ENCODE data around the gene SLC25A28.

SLC25A28 gene

DNA sequence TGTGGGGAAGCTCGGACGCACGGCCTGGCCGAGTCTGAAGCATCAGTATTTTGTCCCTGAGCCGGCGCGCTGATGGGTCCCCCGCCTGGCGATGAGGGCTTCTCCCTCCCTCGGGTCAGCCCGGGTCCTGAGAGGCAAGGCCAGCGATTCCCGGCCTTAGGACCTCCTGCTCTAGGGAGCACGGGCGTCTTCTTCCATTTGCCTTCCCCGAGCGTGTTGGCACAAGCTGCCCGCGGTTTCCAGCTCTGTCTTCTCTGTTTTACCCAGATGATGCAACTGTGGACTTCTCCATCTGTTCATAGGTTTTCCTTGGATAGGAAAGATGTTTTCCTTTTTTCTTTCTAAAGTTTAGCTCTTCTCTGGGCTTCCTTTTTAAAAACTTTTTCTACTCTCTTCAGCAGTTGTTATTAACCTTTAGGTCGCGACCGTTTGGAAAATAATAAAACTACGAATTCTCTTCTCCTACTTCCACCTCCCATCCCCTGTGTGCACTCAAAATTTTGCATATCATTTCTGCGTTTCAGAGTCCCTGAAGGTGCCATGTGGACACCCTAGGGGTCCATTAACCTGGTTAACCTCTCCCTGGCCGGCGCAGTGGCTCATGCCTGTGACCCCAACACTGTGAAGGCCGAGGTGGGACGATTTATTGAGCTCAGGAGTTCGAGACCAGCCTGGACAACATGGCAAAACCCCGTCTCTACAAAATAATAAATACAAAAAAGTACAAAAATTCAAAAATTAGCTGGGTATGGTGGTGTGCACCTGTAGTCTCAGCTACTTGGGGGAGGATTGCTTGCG, 1.4 kb upstream of the SLC25A28 start (continued):
- TF ChIP-seq, protein P1, sequence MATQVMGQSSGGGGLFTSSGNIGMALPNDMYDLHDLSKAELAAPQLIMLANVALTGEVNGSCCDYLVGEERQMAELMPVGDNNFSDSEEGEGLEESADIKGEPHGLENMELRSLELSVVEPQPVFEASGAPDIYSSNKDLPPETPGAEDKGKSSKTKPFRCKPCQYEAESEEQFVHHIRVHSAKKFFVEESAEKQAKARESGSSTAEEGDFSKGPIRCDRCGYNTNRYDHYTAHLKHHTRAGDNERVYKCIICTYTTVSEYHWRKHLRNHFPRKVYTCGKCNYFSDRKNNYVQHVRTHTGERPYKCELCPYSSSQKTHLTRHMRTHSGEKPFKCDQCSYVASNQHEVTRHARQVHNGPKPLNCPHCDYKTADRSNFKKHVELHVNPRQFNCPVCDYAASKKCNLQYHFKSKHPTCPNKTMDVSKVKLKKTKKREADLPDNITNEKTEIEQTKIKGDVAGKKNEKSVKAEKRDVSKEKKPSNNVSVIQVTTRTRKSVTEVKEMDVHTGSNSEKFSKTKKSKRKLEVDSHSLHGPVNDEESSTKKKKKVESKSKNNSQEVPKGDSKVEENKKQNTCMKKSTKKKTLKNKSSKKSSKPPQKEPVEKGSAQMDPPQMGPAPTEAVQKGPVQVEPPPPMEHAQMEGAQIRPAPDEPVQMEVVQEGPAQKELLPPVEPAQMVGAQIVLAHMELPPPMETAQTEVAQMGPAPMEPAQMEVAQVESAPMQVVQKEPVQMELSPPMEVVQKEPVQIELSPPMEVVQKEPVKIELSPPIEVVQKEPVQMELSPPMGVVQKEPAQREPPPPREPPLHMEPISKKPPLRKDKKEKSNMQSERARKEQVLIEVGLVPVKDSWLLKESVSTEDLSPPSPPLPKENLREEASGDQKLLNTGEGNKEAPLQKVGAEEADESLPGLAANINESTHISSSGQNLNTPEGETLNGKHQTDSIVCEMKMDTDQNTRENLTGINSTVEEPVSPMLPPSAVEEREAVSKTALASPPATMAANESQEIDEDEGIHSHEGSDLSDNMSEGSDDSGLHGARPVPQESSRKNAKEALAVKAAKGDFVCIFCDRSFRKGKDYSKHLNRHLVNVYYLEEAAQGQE (tag by site-specific recombination; IDR thresholded peaks at IDR 0.05) = no peak
- TF ChIP-seq, protein P2, sequence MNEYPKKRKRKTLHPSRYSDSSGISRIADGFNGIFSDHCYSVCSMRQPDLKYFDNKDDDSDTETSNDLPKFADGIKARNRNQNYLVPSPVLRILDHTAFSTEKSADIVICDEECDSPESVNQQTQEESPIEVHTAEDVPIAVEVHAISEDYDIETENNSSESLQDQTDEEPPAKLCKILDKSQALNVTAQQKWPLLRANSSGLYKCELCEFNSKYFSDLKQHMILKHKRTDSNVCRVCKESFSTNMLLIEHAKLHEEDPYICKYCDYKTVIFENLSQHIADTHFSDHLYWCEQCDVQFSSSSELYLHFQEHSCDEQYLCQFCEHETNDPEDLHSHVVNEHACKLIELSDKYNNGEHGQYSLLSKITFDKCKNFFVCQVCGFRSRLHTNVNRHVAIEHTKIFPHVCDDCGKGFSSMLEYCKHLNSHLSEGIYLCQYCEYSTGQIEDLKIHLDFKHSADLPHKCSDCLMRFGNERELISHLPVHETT (tag by site-specific recombination; IDR thresholded peaks at IDR 0.05) = 0 out of 2 replicates have a peak, but pooled peaks have one; percentile 18
- TF ChIP-seq ZNF785 (tag by site-specific recombination; IDR thresholded peaks at IDR 0.05) (peak; percentile 28; the same call in 1 of the 2 replicates), ZNF558 (tag by site-specific recombination; IDR thresholded peaks at IDR 0.05) (peak; percentile 28; the same call in 1 of the 2 replicates), ZIC2 (tag by site-specific recombination; IDR thresholded peaks at IDR 0.05) (no peak), ZNF24 (tag by site-specific recombination; IDR thresholded peaks at IDR 0.05) (0 out of 2 replicates have a peak, but pooled peaks have one; percentile 18), ZNF426 (tag by site-specific recombination; IDR thresholded peaks at IDR 0.05) (no peak), ZBTB20 (tag by site-specific recombination; IDR thresholded peaks at IDR 0.05) (no peak), SETDB1 (IDR thresholded peaks at IDR 0.05; ENCODE audit: insufficient read length, low read length) (no peak), ZNF221 (tag by site-specific recombination; IDR thresholded peaks at IDR 0.05; ENCODE audit: borderline replicate concordance) (no peak), ZNF48 (tag by site-specific recombination; IDR thresholded peaks at IDR 0.05) (no peak), ZNF302 (tag by site-specific recombination; IDR thresholded peaks at IDR 0.05; ENCODE audit: low read depth) (no peak)
- TF ChIP-seq, protein P3, sequence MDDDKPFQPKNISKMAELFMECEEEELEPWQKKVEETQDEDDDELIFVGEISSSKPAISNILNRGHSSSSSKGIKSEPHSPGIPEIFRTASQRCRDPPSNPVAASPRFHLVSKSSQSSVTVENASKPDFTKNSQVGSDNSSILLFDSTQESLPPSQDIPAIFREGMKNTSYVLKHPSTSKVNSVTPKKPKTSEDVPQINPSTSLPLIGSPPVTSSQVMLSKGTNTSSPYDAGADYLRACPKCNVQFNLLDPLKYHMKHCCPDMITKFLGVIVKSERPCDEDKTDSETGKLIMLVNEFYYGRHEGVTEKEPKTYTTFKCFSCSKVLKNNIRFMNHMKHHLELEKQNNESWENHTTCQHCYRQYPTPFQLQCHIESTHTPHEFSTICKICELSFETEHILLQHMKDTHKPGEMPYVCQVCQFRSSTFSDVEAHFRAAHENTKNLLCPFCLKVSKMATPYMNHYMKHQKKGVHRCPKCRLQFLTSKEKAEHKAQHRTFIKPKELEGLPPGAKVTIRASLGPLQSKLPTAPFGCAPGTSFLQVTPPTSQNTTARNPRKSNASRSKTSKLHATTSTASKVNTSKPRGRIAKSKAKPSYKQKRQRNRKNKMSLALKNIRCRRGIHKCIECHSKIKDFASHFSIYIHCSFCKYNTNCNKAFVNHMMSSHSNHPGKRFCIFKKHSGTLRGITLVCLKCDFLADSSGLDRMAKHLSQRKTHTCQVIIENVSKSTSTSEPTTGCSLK (tag by site-specific recombination; IDR thresholded peaks at IDR 0.05) = no peak

DNA sequence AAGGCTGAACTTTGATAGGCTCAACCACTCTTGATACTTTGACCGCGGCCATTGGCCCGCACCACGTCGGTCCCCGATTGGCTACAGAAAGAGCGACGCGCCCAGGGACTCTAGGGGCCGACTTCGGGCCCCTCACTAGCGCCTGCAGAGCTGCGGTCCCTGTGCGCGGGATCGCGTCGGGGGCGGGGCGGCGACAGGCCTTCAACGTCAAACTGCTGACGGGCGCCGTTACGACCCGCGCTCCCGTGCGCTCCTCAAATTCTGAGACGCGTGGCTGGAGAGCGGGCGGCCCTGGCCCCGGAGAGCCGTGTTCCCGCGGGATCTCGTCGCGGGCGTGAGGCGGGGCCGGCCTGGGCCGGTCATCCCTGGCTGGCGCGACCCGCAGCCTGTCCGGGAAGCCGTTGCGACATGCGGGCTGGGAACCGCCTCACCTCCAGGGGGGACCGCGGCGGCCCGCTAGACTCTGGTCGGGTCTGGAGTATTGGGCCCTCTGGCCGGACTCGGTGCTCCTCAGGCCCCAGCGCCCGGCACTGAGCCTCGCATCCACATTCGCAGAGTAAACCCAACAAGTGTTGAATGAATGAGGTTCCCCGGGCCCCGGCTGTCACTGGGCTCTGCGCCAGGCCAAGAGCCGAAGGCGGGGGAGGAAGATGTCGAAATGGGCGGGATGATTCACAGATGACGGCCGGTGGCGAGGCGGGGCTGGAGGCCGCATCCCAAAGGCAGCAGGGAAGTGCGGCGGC, 643 bp upstream of the SLC25A28 start:
- CTCF ChIA-PET = interaction anchor here (0.6 to 1.7 kb wide), 3 partner anchors 9 to 187 kb away, joined by 3 to 6 read pairs (median 4); no protein-coding TSS in a partner anchor
- TF ChIP-seq FEZF1 (tag by site-specific recombination; IDR thresholded peaks at IDR 0.05) = 0 out of 2 replicates have a peak, but pooled peaks have one; percentile 6
- TF ChIP-seq, protein P4, sequence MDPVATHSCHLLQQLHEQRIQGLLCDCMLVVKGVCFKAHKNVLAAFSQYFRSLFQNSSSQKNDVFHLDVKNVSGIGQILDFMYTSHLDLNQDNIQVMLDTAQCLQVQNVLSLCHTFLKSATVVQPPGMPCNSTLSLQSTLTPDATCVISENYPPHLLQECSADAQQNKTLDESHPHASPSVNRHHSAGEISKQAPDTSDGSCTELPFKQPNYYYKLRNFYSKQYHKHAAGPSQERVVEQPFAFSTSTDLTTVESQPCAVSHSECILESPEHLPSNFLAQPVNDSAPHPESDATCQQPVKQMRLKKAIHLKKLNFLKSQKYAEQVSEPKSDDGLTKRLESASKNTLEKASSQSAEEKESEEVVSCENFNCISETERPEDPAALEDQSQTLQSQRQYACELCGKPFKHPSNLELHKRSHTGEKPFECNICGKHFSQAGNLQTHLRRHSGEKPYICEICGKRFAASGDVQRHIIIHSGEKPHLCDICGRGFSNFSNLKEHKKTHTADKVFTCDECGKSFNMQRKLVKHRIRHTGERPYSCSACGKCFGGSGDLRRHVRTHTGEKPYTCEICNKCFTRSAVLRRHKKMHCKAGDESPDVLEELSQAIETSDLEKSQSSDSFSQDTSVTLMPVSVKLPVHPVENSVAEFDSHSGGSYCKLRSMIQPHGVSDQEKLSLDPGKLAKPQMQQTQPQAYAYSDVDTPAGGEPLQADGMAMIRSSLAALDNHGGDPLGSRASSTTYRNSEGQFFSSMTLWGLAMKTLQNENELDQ (tag by site-specific recombination; IDR thresholded peaks at IDR 0.05; ENCODE audit: low read depth) = no peak
- TF ChIP-seq ZNF19 (tag by site-specific recombination; IDR thresholded peaks at IDR 0.05; ENCODE audit: low read depth) = no peak
- TF ChIP-seq, protein P5, sequence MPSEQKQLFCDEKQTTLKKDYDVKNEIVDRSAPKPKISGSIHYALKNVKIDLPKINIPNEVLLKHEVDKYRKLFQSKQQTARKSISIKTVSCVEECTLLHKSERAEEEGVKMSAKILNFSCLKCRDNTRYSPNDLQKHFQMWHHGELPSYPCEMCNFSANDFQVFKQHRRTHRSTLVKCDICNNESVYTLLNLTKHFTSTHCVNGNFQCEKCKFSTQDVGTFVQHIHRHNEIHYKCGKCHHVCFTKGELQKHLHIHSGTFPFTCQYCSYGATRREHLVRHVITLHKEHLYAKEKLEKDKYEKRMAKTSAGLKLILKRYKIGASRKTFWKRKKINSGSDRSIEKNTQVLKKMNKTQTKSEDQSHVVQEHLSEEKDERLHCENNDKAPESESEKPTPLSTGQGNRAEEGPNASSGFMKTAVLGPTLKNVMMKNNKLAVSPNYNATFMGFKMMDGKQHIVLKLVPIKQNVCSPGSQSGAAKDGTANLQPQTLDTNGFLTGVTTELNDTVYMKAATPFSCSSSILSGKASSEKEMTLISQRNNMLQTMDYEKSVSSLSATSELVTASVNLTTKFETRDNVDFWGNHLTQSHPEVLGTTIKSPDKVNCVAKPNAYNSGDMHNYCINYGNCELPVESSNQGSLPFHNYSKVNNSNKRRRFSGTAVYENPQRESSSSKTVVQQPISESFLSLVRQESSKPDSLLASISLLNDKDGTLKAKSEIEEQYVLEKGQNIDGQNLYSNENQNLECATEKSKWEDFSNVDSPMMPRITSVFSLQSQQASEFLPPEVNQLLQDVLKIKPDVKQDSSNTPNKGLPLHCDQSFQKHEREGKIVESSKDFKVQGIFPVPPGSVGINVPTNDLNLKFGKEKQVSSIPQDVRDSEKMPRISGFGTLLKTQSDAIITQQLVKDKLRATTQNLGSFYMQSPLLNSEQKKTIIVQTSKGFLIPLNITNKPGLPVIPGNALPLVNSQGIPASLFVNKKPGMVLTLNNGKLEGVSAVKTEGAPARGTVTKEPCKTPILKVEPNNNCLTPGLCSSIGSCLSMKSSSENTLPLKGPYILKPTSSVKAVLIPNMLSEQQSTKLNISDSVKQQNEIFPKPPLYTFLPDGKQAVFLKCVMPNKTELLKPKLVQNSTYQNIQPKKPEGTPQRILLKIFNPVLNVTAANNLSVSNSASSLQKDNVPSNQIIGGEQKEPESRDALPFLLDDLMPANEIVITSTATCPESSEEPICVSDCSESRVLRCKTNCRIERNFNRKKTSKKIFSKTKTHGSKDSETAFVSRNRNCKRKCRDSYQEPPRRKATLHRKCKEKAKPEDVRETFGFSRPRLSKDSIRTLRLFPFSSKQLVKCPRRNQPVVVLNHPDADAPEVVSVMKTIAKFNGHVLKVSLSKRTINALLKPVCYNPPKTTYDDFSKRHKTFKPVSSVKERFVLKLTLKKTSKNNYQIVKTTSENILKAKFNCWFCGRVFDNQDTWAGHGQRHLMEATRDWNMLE (tag by site-specific recombination; conservative IDR thresholded peaks at IDR 0.05; ENCODE audit: low read depth) = no peak
- peak; percentile 51; the same call in 1 of the 2 replicates for TF ChIP-seq ZBTB1 (tag by site-specific recombination; IDR thresholded peaks at IDR 0.05)

More for the DNA sequence above, 643 bp upstream of the SLC25A28 start:
- H3K4me3 ChIP-seq (ENCODE audit: low read depth, low read length) = peak overlapping the region; percentile 59
- H3K4me1 ChIP-seq (ENCODE audit: control insufficient read depth, insufficient read depth, low read length) = 0 out of 2 replicates have a peak, but pooled peaks cover 7% of the 10 kb centered on the region
- H3K36me3 ChIP-seq (ENCODE audit: control insufficient read depth in 2 of 2, insufficient read depth in 1 of 2, low read length in 2 of 2) = peaks cover 0 to 7% of the 10 kb centered on the region in 2 experiments; a peak in 1 of 3 replicates
- no peaks in the 10 kb centered on the region for H3K9me3 ChIP-seq (ENCODE audit: control insufficient read depth, insufficient read depth, low read depth, low read length)
- H3K27ac ChIP-seq (ENCODE audit: extremely low read depth, low read depth, low read length) = peak overlapping the region; percentile 99
- POLR2A ChIA-PET = interaction anchor here (0.9 to 3.8 kb wide), 11 partner anchors 8 to 190 kb away, joined by 3 to 28 read pairs (median 6); partner anchors contain the start of genes COX15, CUTC, ENTPD7 and GOT1
